Panc1 (cell line): ENCODE results near the gene PDPK1. TPM values are rescaled to one million over a fixed set of nuclear protein-coding genes. Genes with fewer than 3 reads are reported as not detected.

Experiments
- ATAC-seq: fragments of 200-7000 bp; cut with Tn5 transposase; 2 replicates; pipeline ENCODE4 v1.9.1; 2020; ENCODE audit warnings: mild to moderate bottlenecking, moderate library complexity
- BruUV-seq: library from RNA; stranded (reverse); fragments of 400-500 nt; replicated peaks from 2 replicates; lab custom pipeline; 2021; lab: Mats Ljungman, UMichigan
- CTCF ChIA-PET: fragments of 300-600 bp; sonication (Branson Sonifier 250); formaldehyde crosslinking; loops from one replicate; lab custom pipeline; 2022; ENCODE audit warnings: antibody characterized with exemption; lab: Charles Lee
- POLR2A ChIA-PET: fragments of 300-600 bp; sonication (Branson Sonifier 250); formaldehyde crosslinking; loops from one replicate; lab custom pipeline; 2022; ENCODE audit warnings: antibody characterized with exemption; lab: Charles Lee
- DNase-seq: peaks from one replicate; pipeline ENCODE4 v3.0.0-alpha.2; 2010; ENCODE audit warnings: low read depth, low spot score
- H3K27ac ChIP-seq: 2 replicates; pipeline ENCODE4 v1.5.1; 2011; ENCODE audit warnings: mild to moderate bottlenecking, low read length, inconsistent platforms
- H3K27me3 ChIP-seq: fragments of 200-500 bp; sonication (Bioruptor generic); 2 replicates; pipeline ENCODE4 v1.6.0; 2014; ENCODE audit warnings: low read length, inconsistent platforms; ENCODE audit not compliant: control insufficient read depth, insufficient read depth
- H3K36me3 ChIP-seq: fragments of 200-500 bp; sonication (Bioruptor generic); 2 replicates; pipeline ENCODE4 v1.5.1; 2014; ENCODE audit warnings: inconsistent platforms, mild to moderate bottlenecking, low read length, moderate library complexity; ENCODE audit not compliant: control insufficient read depth, insufficient read depth
- H3K4me1 ChIP-seq: 2 replicates; pipeline ENCODE4 v1.5.1; 2011; ENCODE audit warnings: inconsistent platforms, mild to moderate bottlenecking, low read length, moderate library complexity; ENCODE audit not compliant: control insufficient read depth, insufficient read depth
- H3K4me3 ChIP-seq, 2 experiments: 2 replicates each; pipeline ENCODE4 v1.5.1; 2011 to 2012; ENCODE audit warnings: low read depth in 2 of 2, low read length in 2 of 2, mild to moderate bottlenecking in 2 of 2, inconsistent platforms in 1 of 2, moderate library complexity in 1 of 2
- H3K9me3 ChIP-seq: fragments of 200-500 bp; sonication (Bioruptor generic); 2 replicates; pipeline ENCODE4 v1.5.1; 2014; ENCODE audit warnings: low read depth, mild to moderate bottlenecking, inconsistent platforms, low read length, moderate library complexity; ENCODE audit not compliant: control insufficient read depth, insufficient read depth
- CTCF ChIP-seq: fragments of 450-650 bp; IDR thresholded peaks from 2 replicates; pipeline ENCODE4 v1.5.1; 2017; ENCODE audit warnings: mild to moderate bottlenecking
- POLR2AphosphoS5 ChIP-seq: IDR thresholded peaks from 2 replicates; pipeline ENCODE4 v1.6.1; 2012; ENCODE audit warnings: mild to moderate bottlenecking, low read depth, low read length, moderate library complexity
- REST ChIP-seq, 2 experiments: IDR thresholded peaks; 2 replicates each; pipeline ENCODE4 v1.6.1; 2011 to 2012; ENCODE audit warnings: low read depth in 2 of 2, control low read depth in 1 of 2, low read length in 1 of 2, mild to moderate bottlenecking in 1 of 2, moderate library complexity in 1 of 2; ENCODE audit not compliant: insufficient read depth in 1 of 2
- SIN3A ChIP-seq: IDR thresholded peaks from 2 replicates; pipeline ENCODE4 v1.6.1; 2012; ENCODE audit warnings: low read depth, mild to moderate bottlenecking, low read length, moderate library complexity, borderline replicate concordance; ENCODE audit not compliant: insufficient read depth
- TCF7L2 ChIP-seq: IDR thresholded peaks from 2 replicates; pipeline ENCODE4 v1.6.1; 2011; ENCODE audit warnings: mild to moderate bottlenecking, low read depth, low read length, inconsistent platforms
- in situ Hi-C: cut with HindIII; loops from 2 replicates; pipeline ENCODE4 v1.10.0; 2016; ENCODE audit warnings: low sequenced_read_pairs, low pct_unique_long_range_greater_than_20kb
- intact Hi-C: fragments of 100-400 bp; cut with micrococcal nuclease; formaldehyde crosslinking; loops from one replicate; pipeline ENCODE4 v1.10.0; 2022; ENCODE audit not compliant: unreplicated experiment
- total RNA-seq: library from RNA; stranded (reverse); gene quantifications from one replicate; pipeline ENCODE4 v1.2.1, GENCODE V29; 2021; ENCODE audit not compliant: unreplicated experiment

Gene PDPK1
- total RNA-seq, 1 experiment from 2014 or later, result 43.2 TPM

GRCh38 chr16:2527784-2528100, 10.1 kb upstream of the PDPK1 start:
- Histone ChIP-seq H3K4me1 (peaks cover 13% of the 10 kb centered on the region), H3K27me3 (no peaks in the 10 kb centered on the region), H3K9me3 (no peaks in the 10 kb centered on the region), H3K27ac (no peak overlapping the region), H3K4me3 (no peak overlapping the region), H3K36me3 (peaks cover 3% of the 10 kb centered on the region; the same call in 1 of the 2 replicates)
- no peak for DNase-seq
- intact Hi-C loops (no loop called here), in situ Hi-C loops (no loop called here)
- ChIA-PET CTCF (no interaction called here), POLR2A (no interaction called here)
- TF ChIP-seq REST (IDR thresholded peaks at IDR 0.05; ENCODE audit: insufficient read depth in 1 of 2, low read depth in 2 of 2, low read length in 1 of 2) (no peak), SIN3A (no peak), CTCF (no peak)
- no TSS peak for BruUV-seq
- ATAC-seq, result no peak

GRCh38 chr16:2528161-2529060, 9.4 kb upstream of the PDPK1 start:
- peaks cover 3% of the 10 kb centered on the region; the same call in 1 of the 2 replicates for H3K36me3 ChIP-seq
- ChIA-PET POLR2A (no interaction called here), CTCF (no interaction called here)
- in situ Hi-C loops (no loop called here), intact Hi-C loops (no loop called here)
- H3K27ac ChIP-seq, result no peak overlapping the region
- no peak for DNase-seq
- no peak for ATAC-seq
- BruUV-seq, result no TSS peak
- no peak overlapping the region for H3K4me3 ChIP-seq
- no peak for TF ChIP-seq REST (IDR thresholded peaks at IDR 0.05; ENCODE audit: insufficient read depth in 1 of 2, low read depth in 2 of 2, low read length in 1 of 2)
- TF ChIP-seq SIN3A, result no peak
- TF ChIP-seq CTCF, result no peak
- TF ChIP-seq POLR2AphosphoS5, result no peak
- no peak for TF ChIP-seq TCF7L2
- H3K4me1 ChIP-seq, result peaks cover 16% of the 10 kb centered on the region
- no peaks in the 10 kb centered on the region for H3K27me3 ChIP-seq
- no peaks in the 10 kb centered on the region for H3K9me3 ChIP-seq
